Body of pancreas (tissue), 4 donors: ENCODE data around the gene ERI3.

Source experiments
- CTCF ChIP-seq, 7 experiments: fragments of 450-650 bp in 4 of 7; fragments of 200-600 bp in 3 of 7; sonication (generic) in 3 of 7; IDR thresholded peaks; one replicate each; pipeline ENCODE4 v1.5.1; 2016 to 2019; ENCODE audit warnings: antibody characterized with exemption in 7 of 7
- POLR2A ChIP-seq, 3 donors: fragments of 450-650 bp; IDR thresholded peaks; one replicate each; pipeline ENCODE4 v1.6.1; 2016; ENCODE audit warnings: antibody characterized with exemption in 3 of 3, mild to moderate bottlenecking in 2 of 3

GRCh38 chr1:44355582-44356305 is 687 bp upstream of the ERI3 start:
- TF ChIP-seq CTCF (IDR thresholded peaks at IDR 0.05) (no peak), POLR2A (IDR thresholded peaks at IDR 0.05) (no peak)
